ENCODE results near the gene TPK1.
"Not testable (repeated sequence)": the region's sequence is repeated elsewhere in the genome, so short reads cannot be mapped to it uniquely, and the experiment has no call there.

TPK1 gene

GRCh38 chr7:144584726-144585125 lies 251.1 kb downstream of the TPK1 start:
- TF ChIP-seq CTCF (conservative IDR thresholded peaks at IDR 0.05; ENCODE audit: low read depth, low read length): no peak
- DNase-seq (ENCODE audit: low read depth): no peak
- no peak overlapping the region for H3K4me3 ChIP-seq (ENCODE audit: low read length)

- no peak for TF ChIP-seq CTCF (conservative IDR thresholded peaks at IDR 0.05; ENCODE audit: low read depth, low read length)
- H3K4me3 ChIP-seq (ENCODE audit: low read length): no peak overlapping the region
- DNase-seq (ENCODE audit: low read depth): no peak
Measured at GRCh38 chr7:144579687-144580086, 256.2 kb downstream of the TPK1 start.

- no peak for TF ChIP-seq CTCF (conservative IDR thresholded peaks at IDR 0.05; ENCODE audit: low read depth, low read length)
- DNase-seq (ENCODE audit: low read depth): no peak
- H3K4me3 ChIP-seq (ENCODE audit: low read length): no peak overlapping the region
Measured at GRCh38 chr7:144575456-144575855, 260.4 kb downstream of the TPK1 start.

GRCh38 chr7:144574753-144575152 lies 261.1 kb downstream of the TPK1 start:
- DNase-seq (ENCODE audit: low read depth); H3K4me3 ChIP-seq (ENCODE audit: low read length): not testable (repeated sequence)

GRCh38 chr7:144568233-144568632 lies 267.6 kb downstream of the TPK1 start:
- no peak for DNase-seq (ENCODE audit: low read depth)
- no peak overlapping the region for H3K4me3 ChIP-seq (ENCODE audit: low read length)
- no peak for TF ChIP-seq CTCF (conservative IDR thresholded peaks at IDR 0.05; ENCODE audit: low read depth, low read length)

- DNase-seq (ENCODE audit: low read depth): no peak
- TF ChIP-seq CTCF (conservative IDR thresholded peaks at IDR 0.05; ENCODE audit: low read depth, low read length): no peak
Measured at GRCh38 chr7:144565586-144565985, 270.3 kb downstream of the TPK1 start.

GRCh38 chr7:144549861-144550260 lies 286.0 kb downstream of the TPK1 start:
- no peak for DNase-seq (ENCODE audit: low read depth)
- no peak for TF ChIP-seq CTCF (conservative IDR thresholded peaks at IDR 0.05; ENCODE audit: low read depth, low read length)
- no peak overlapping the region for H3K4me3 ChIP-seq (ENCODE audit: low read length)

More at GRCh38 chr7:144565586-144565985, 270.3 kb downstream of the TPK1 start:
- no peak overlapping the region for H3K4me3 ChIP-seq (ENCODE audit: low read length)

- TF ChIP-seq CTCF (conservative IDR thresholded peaks at IDR 0.05; ENCODE audit: low read depth, low read length): no peak
- no peak overlapping the region for H3K4me3 ChIP-seq (ENCODE audit: low read length)
- no peak for DNase-seq (ENCODE audit: low read depth)
Measured at GRCh38 chr7:144548556-144548955, 287.3 kb downstream of the TPK1 start.

Data from retinal pigment epithelial cell (primary cell).